KMS-11 (cell line): Measurements from ENCODE around the gene AKT3.

Experiments used
- H2AFZ ChIP-seq: fragments of 200-600 bp; sonication (generic); 2 replicates; pipeline ENCODE4 v1.6.1; 2016; ENCODE audit warnings: antibody characterized with exemption, mixed run types, low read depth
- H3K27ac ChIP-seq: fragments of 200-600 bp; sonication (generic); 2 replicates; pipeline ENCODE4 v1.6.1; 2016; ENCODE audit warnings: mild to moderate bottlenecking, mixed run types
- H3K27me3 ChIP-seq: fragments of 200-600 bp; sonication (generic); 2 replicates; pipeline ENCODE4 v1.6.1; 2017; ENCODE audit warnings: mild to moderate bottlenecking, low read depth, mixed run types, moderate library complexity; ENCODE audit not compliant: insufficient read depth
- H3K36me3 ChIP-seq: fragments of 200-600 bp; sonication (generic); 2 replicates; pipeline ENCODE4 v1.6.1; 2017; ENCODE audit warnings: mild to moderate bottlenecking, mixed run types; ENCODE audit not compliant: insufficient read depth
- H3K4me1 ChIP-seq: fragments of 200-600 bp; sonication (generic); 2 replicates; pipeline ENCODE4 v1.6.1; 2016; ENCODE audit warnings: mild to moderate bottlenecking, low read depth, mixed run types; ENCODE audit not compliant: poor library complexity, severe bottlenecking
- H3K4me2 ChIP-seq: fragments of 200-600 bp; sonication (generic); 2 replicates; pipeline ENCODE4 v1.7.0; 2016; ENCODE audit warnings: mild to moderate bottlenecking, mixed run types
- H3K4me3 ChIP-seq: fragments of 200-600 bp; sonication (generic); IDR thresholded peaks from 2 replicates; pipeline ENCODE4 v1.6.1; 2017; ENCODE audit warnings: low read depth, low read length, mixed read lengths; ENCODE audit not compliant: insufficient read depth
- H3K79me2 ChIP-seq: fragments of 200-600 bp; sonication (generic); 2 replicates; pipeline ENCODE4 v1.6.1; 2016; ENCODE audit warnings: low read depth, mixed run types; ENCODE audit not compliant: insufficient read depth
- H3K9ac ChIP-seq: fragments of 200-600 bp; sonication (generic); 2 replicates; pipeline ENCODE4 v1.6.1; 2016; ENCODE audit warnings: mild to moderate bottlenecking, mixed run types
- H4K20me1 ChIP-seq: fragments of 200-600 bp; sonication (generic); 2 replicates; pipeline ENCODE4 v1.6.1; 2016; ENCODE audit warnings: mild to moderate bottlenecking, mixed run types; ENCODE audit not compliant: insufficient read depth
- CTCF ChIP-seq: fragments of 200-600 bp; sonication (generic); conservative IDR thresholded peaks from 2 replicates; pipeline ENCODE4 v1.6.1; 2017; ENCODE audit warnings: low read depth, mild to moderate bottlenecking, antibody characterized with exemption, low read length, moderate library complexity, mixed read lengths

The AKT3 gene

GRCh38 chr1:243792401-243792800 lies 57.6 kb downstream of the AKT3 start:
- no peak overlapping the region for H2AFZ ChIP-seq
- H3K36me3 ChIP-seq: no peaks in the 10 kb centered on the region
- no peaks in the 10 kb centered on the region for H4K20me1 ChIP-seq
- peaks cover 4% of the 10 kb centered on the region; the same call in 1 of the 2 replicates for H3K79me2 ChIP-seq
- H3K4me1 ChIP-seq: peaks cover 15% of the 10 kb centered on the region
- H3K27ac ChIP-seq: no peak overlapping the region
- H3K4me3 ChIP-seq: no peak overlapping the region
- TF ChIP-seq CTCF: no peak
- no peak overlapping the region for H3K4me2 ChIP-seq
- H3K9ac ChIP-seq: no peak overlapping the region
- H3K27me3 ChIP-seq: no peaks in the 10 kb centered on the region

GRCh38 chr1:243791586-243792267 lies 58.3 kb downstream of the AKT3 start:
- TF ChIP-seq CTCF: no peak
- no peaks in the 10 kb centered on the region for H4K20me1 ChIP-seq
- H3K27me3 ChIP-seq: no peaks in the 10 kb centered on the region
- no peak overlapping the region for H2AFZ ChIP-seq
- H3K27ac ChIP-seq: no peak overlapping the region
- no peak overlapping the region for H3K4me2 ChIP-seq
- H3K4me1 ChIP-seq: peaks cover 9% of the 10 kb centered on the region
- no peak overlapping the region for H3K4me3 ChIP-seq
- peaks cover 4% of the 10 kb centered on the region; the same call in 1 of the 2 replicates for H3K79me2 ChIP-seq
- no peaks in the 10 kb centered on the region for H3K36me3 ChIP-seq
- H3K9ac ChIP-seq: no peak overlapping the region

- Histone ChIP-seq H3K27ac (no peak overlapping the region), H3K79me2 (peaks cover 4% of the 10 kb centered on the region; the same call in 1 of the 2 replicates), H3K27me3 (no peaks in the 10 kb centered on the region), H3K4me2 (no peak overlapping the region), H3K9ac (no peak overlapping the region), H4K20me1 (no peaks in the 10 kb centered on the region), H3K4me3 (no peak overlapping the region), H2AFZ (no peak overlapping the region), H3K4me1 (peaks cover 7% of the 10 kb centered on the region), H3K36me3 (no peaks in the 10 kb centered on the region)
- TF ChIP-seq CTCF: no peak
Measured at GRCh38 chr1:243790404-243790803, 59.6 kb downstream of the AKT3 start.

GRCh38 chr1:243786531-243786930 lies 63.5 kb downstream of the AKT3 start:
- TF ChIP-seq CTCF: no peak
- Histone ChIP-seq H3K27me3 (no peaks in the 10 kb centered on the region), H3K4me1 (no peaks in the 10 kb centered on the region), H3K79me2 (peaks cover 2% of the 10 kb centered on the region; the same call in 1 of the 2 replicates), H3K36me3 (no peaks in the 10 kb centered on the region), H3K9ac (no peak overlapping the region), H2AFZ (no peak overlapping the region), H3K4me2 (no peak overlapping the region), H4K20me1 (no peaks in the 10 kb centered on the region), H3K4me3 (no peak overlapping the region), H3K27ac (no peak overlapping the region)
